ENCODE results near the gene AKT3. TPM values are rescaled to one million over a fixed set of nuclear protein-coding genes. Genes with fewer than 3 reads are reported as not detected.

AKT3 gene
- total RNA-seq, 2 donors from 2014 or later, result 13.6 to 31.2 TPM

- Histone ChIP-seq H3K27ac (no peak overlapping the region), H3K4me1 (no peaks in the 10 kb centered on the region), H3K27me3 (no peaks in the 10 kb centered on the region), H3K4me3 (no peak overlapping the region), H3K9me3 (peaks cover 0 to 10% of the 10 kb centered on the region in 2 donors), H3K36me3 (no peaks in the 10 kb centered on the region)
- DNase-seq (ENCODE audit: low spot score), result no peak
- no peak for TF ChIP-seq CTCF (IDR thresholded peaks at IDR 0.05)
Measured at GRCh38 chr1:243605604-243606003, 244.4 kb downstream of the AKT3 start.

- no peak for TF ChIP-seq CTCF (IDR thresholded peaks at IDR 0.05)
- no peaks in the 10 kb centered on the region for H3K4me1 ChIP-seq
- H3K36me3 ChIP-seq, result no peaks in the 10 kb centered on the region
- no peak overlapping the region for H3K27ac ChIP-seq
- no peaks in the 10 kb centered on the region for H3K27me3 ChIP-seq
- no peak overlapping the region for H3K4me3 ChIP-seq
- H3K9me3 ChIP-seq, result peaks cover 0 to 10% of the 10 kb centered on the region in 2 donors
- DNase-seq (ENCODE audit: low spot score), result no peak
Measured at GRCh38 chr1:243601720-243602119, 248.3 kb downstream of the AKT3 start.

GRCh38 chr1:243598433-243598832, 251.6 kb downstream of the AKT3 start:
- no peaks in the 10 kb centered on the region for H3K27me3 ChIP-seq
- no peak overlapping the region for H3K27ac ChIP-seq
- peaks cover 0 to 10% of the 10 kb centered on the region in 2 donors for H3K9me3 ChIP-seq
- DNase-seq (ENCODE audit: low spot score), result no peak
- no peaks in the 10 kb centered on the region for H3K4me1 ChIP-seq
- TF ChIP-seq CTCF (IDR thresholded peaks at IDR 0.05), result no peak
- H3K4me3 ChIP-seq, result no peak overlapping the region
- H3K36me3 ChIP-seq, result no peaks in the 10 kb centered on the region

GRCh38 chr1:243597383-243597782, 252.7 kb downstream of the AKT3 start:
- peaks cover 0 to 10% of the 10 kb centered on the region in 2 donors for H3K9me3 ChIP-seq
- no peak for TF ChIP-seq CTCF (IDR thresholded peaks at IDR 0.05)
- no peak for DNase-seq (ENCODE audit: low spot score)
- no peaks in the 10 kb centered on the region for H3K36me3 ChIP-seq
- no peak overlapping the region for H3K27ac ChIP-seq
- no peaks in the 10 kb centered on the region for H3K27me3 ChIP-seq
- H3K4me1 ChIP-seq, result no peaks in the 10 kb centered on the region
- H3K4me3 ChIP-seq, result no peak overlapping the region

GRCh38 chr1:243596431-243597062, 253.5 kb downstream of the AKT3 start:
- H3K4me1 ChIP-seq, result no peaks in the 10 kb centered on the region
- H3K27ac ChIP-seq, result no peak overlapping the region
- no peak for DNase-seq (ENCODE audit: low spot score)
- H3K27me3 ChIP-seq, result no peaks in the 10 kb centered on the region
- no peak overlapping the region for H3K4me3 ChIP-seq
- peaks cover 0 to 9% of the 10 kb centered on the region in 2 donors for H3K9me3 ChIP-seq
- TF ChIP-seq CTCF (IDR thresholded peaks at IDR 0.05), result no peak
- no peaks in the 10 kb centered on the region for H3K36me3 ChIP-seq

All from right atrium auricular region (tissue), 2 donors.